HepG2 (cell line): ENCODE measurements around the gene AIFM1. TPM values are rescaled to one million over a fixed set of nuclear protein-coding genes. Genes with fewer than 3 reads are reported as not detected.

Experiments used
- ATAC-seq: fragments of 200-7000 bp; cut with Tn5 transposase; 3 replicates; pipeline ENCODE4 v1.9.1; 2020; ENCODE audit warnings: mild to moderate bottlenecking, moderate library complexity
- BruUV-seq: library from RNA; stranded (reverse); fragments of 400-500 nt; replicated peaks from 2 replicates; lab custom pipeline; 2021; lab: Mats Ljungman, UMichigan
- CTCF ChIA-PET: fragments of 300-600 bp; formaldehyde crosslinking; extraction: SDS; loops from one replicate; lab custom pipeline; 2021; ENCODE audit warnings: low total read pairs, inconsistent platforms, low intra/inter-chr PET ratio; lab: Yijun Ruan, JAX
- POLR2A ChIA-PET: fragments of 350-600 bp; sonication (Branson Sonifier 250); formaldehyde crosslinking; loops from one replicate; lab custom pipeline; 2020; ENCODE audit warnings: antibody characterized with exemption, inconsistent platforms; lab: Yijun Ruan, JAX
- DNase-seq: peaks from one replicate; pipeline ENCODE4 v3.0.0-alpha.2; 2015; ENCODE audit warnings: low spot score
- FAIRE-seq: peaks from 3 replicates; lab custom pipeline; 2011; peaks lifted over from hg19 to GRCh38; lab: Jason Lieb, UNC
- H2AFZ ChIP-seq: one replicate; pipeline ENCODE4 v1.6.1; 2011; ENCODE audit warnings: low read length, inconsistent platforms
- H3K27ac ChIP-seq: fragments of 300-600 bp; 3 replicates; pipeline ENCODE4 v1.8.0; 2011; ENCODE audit warnings: mixed run types, mild to moderate bottlenecking, mixed read lengths, low read length, inconsistent platforms; ENCODE audit not compliant: insufficient read depth; ENCODE audit errors: extremely low read length
- H3K27me3 ChIP-seq, 2 experiments: fragments of 200-600 bp in 1 of 2; 2 replicates in 1 of 2; 3 replicates in 1 of 2; pipeline versions ENCODE4 v1.6.0 to v1.8.0; 2011; ENCODE audit warnings: low read length in 2 of 2, mild to moderate bottlenecking in 2 of 2, moderate library complexity in 2 of 2, inconsistent platforms in 1 of 2; ENCODE audit not compliant: insufficient read depth in 2 of 2, control insufficient read depth in 1 of 2
- H3K36me3 ChIP-seq, 2 experiments: fragments of 200-600 bp in 1 of 2; replicated peaks in 1 of 2; 2 replicates in 1 of 2; 3 replicates in 1 of 2; pipeline versions ENCODE4 v1.5.1 to v1.8.0; 2011; ENCODE audit warnings: low read length in 2 of 2, inconsistent platforms in 1 of 2; ENCODE audit not compliant: insufficient read depth in 2 of 2, control insufficient read depth in 1 of 2
- H3K4me1 ChIP-seq: 2 replicates; pipeline ENCODE4 v1.5.1; 2012; ENCODE audit warnings: low read length, inconsistent platforms; ENCODE audit not compliant: insufficient read depth
- H3K4me2 ChIP-seq: 2 replicates; pipeline ENCODE4 v1.6.0; 2011; ENCODE audit warnings: low read depth, low read length, inconsistent platforms
- H3K4me3 ChIP-seq, 3 experiments: fragments of 200-600 bp in 1 of 3; sonication (generic), shearing (Covaris generic) in 1 of 3; replicated peaks in 1 of 3; 2 replicates each; pipeline ENCODE4 v1.5.1; 2011 to 2016; ENCODE audit warnings: low read length in 3 of 3, inconsistent platforms in 2 of 3, low read depth in 2 of 3, mild to moderate bottlenecking in 2 of 3, control low read depth in 1 of 3, mixed read lengths in 1 of 3; ENCODE audit not compliant: insufficient read depth in 1 of 3
- H3K79me2 ChIP-seq: one replicate; pipeline ENCODE4 v1.6.1; 2011; ENCODE audit warnings: low read length, inconsistent platforms; ENCODE audit not compliant: insufficient read depth
- H3K9ac ChIP-seq: 2 replicates; pipeline ENCODE4 v1.6.0; 2011; ENCODE audit warnings: mild to moderate bottlenecking, low read depth, low read length, inconsistent platforms; ENCODE audit not compliant: insufficient read depth
- H3K9me3 ChIP-seq: 2 replicates; pipeline ENCODE4 v1.5.1; 2012; ENCODE audit warnings: mild to moderate bottlenecking, low read length
- H4K20me1 ChIP-seq: 2 replicates; pipeline ENCODE4 v1.6.0; 2011; ENCODE audit warnings: inconsistent platforms, mild to moderate bottlenecking, low read length, moderate library complexity; ENCODE audit not compliant: insufficient read depth
- AHR ChIP-seq: IDR thresholded peaks from 2 replicates; pipeline ENCODE4 v1.6.1; 2018; ENCODE audit warnings: missing genetic modification reagents, missing compliant biosample characterization
- ARID3A ChIP-seq: IDR thresholded peaks from 2 replicates; pipeline ENCODE4 v1.6.1; 2012; ENCODE audit warnings: low read depth, low read length, improper control_type of control experiment
- CEBPB ChIP-seq: IDR thresholded peaks from 2 replicates; pipeline ENCODE4 v1.6.1; 2011; ENCODE audit warnings: low read depth, low read length, improper control_type of control experiment, borderline replicate concordance
- HMGXB4 ChIP-seq, 2 experiments: sonication (generic) in 1 of 2; formaldehyde crosslinking in 1 of 2; IDR thresholded peaks; 2 replicates each; pipeline versions ENCODE4 v1.4.0 to v1.6.1; 2018 to 2020; ENCODE audit warnings: missing genetic modification reagents in 2 of 2, borderline replicate concordance in 1 of 2, low read depth in 1 of 2, mild to moderate bottlenecking in 1 of 2, missing biosample characterization in 1 of 2
- HNF1B ChIP-seq: sonication (generic); formaldehyde crosslinking; IDR thresholded peaks from 2 replicates; pipeline ENCODE4 v1.5.1; 2020; ENCODE audit warnings: mild to moderate bottlenecking, moderate library complexity, missing genetic modification reagents
- SNAPC2 ChIP-seq: sonication (generic); formaldehyde crosslinking; IDR thresholded peaks from 2 replicates; pipeline ENCODE4 v1.8.1; 2022; ENCODE audit warnings: mild to moderate bottlenecking, missing genetic modification reagents
- ZMAT3 ChIP-seq: sonication (generic); formaldehyde crosslinking; conservative IDR thresholded peaks from 2 replicates; pipeline ENCODE4 v1.7.0; 2021; ENCODE audit warnings: missing genetic modification reagents
- ZUFSP ChIP-seq: sonication (generic); formaldehyde crosslinking; IDR thresholded peaks from 2 replicates; pipeline ENCODE4 v1.9.0; 2021; ENCODE audit warnings: missing genetic modification reagents, mild to moderate bottlenecking, borderline replicate concordance
- WGBS: methylation state at CpG from one replicate; pipeline ENCODE4 v1.1.6; 2017; ENCODE audit warnings: low lambda C conversion rate; 5-methylcytosine and 5-hydroxymethylcytosine counted together
- in situ Hi-C: cut with HindIII; loops from 2 replicates; pipeline ENCODE4 v1.10.0; 2017; ENCODE audit warnings: low pct_unique_long_range_greater_than_20kb; ENCODE audit not compliant: extremely low pct_ligation_motif_present
- intact Hi-C: fragments of 100-400 bp; cut with micrococcal nuclease; formaldehyde crosslinking; loops from one replicate; pipeline ENCODE4 v1.10.0; 2022; ENCODE audit not compliant: unreplicated experiment
- polyA plus RNA-seq, 8 experiments: library from polyadenylated mRNA; depleted of rRNA in 3 of 8; stranded (reverse) in 7 of 8; unstranded in 1 of 8; fragments of >200 nt; fragmentation: Illumina TruSeq in 4 of 8; extraction: Trizol in 4 of 8; gene quantifications; 2 replicates each; pipeline versions ENCODE4 v1.2.1 to v1.2.3, GENCODE V29; 2011 to 2016; ENCODE audit warnings: low read depth in 4 of 8, missing spikeins in 1 of 8, mixed read lengths in 1 of 8; ENCODE audit not compliant: insufficient read depth in 1 of 8
- total RNA-seq, 5 experiments: library from RNA; depleted of rRNA; stranded (reverse); fragments of >200 nt; fragmentation: Illumina TruSeq; extraction: Trizol; gene quantifications; 2 replicates each; pipeline ENCODE4 v1.2.3, GENCODE V29; 2016; ENCODE audit warnings: low read depth in 1 of 5
- TF ChIP-seq, protein P1 (sequence below): IDR thresholded peaks from 2 replicates; pipeline ENCODE4 v1.6.1; 2012; ENCODE audit warnings: low read length, improper control_type of control experiment

The AIFM1 gene
- total and polyA plus RNA-seq, 2 of the 13 experiments (the other 11 are each of a cell fraction or from before 2014, with no cell fraction given) = 42.8 to 46.9 TPM

- TF ChIP-seq HNF1B (CRISPR knock-in tag) (no peak), ARID3A (no peak)
Observed at GRCh38 chrX:130085551-130086446, 79.8 kb downstream of the AIFM1 start (continued).

DNA sequence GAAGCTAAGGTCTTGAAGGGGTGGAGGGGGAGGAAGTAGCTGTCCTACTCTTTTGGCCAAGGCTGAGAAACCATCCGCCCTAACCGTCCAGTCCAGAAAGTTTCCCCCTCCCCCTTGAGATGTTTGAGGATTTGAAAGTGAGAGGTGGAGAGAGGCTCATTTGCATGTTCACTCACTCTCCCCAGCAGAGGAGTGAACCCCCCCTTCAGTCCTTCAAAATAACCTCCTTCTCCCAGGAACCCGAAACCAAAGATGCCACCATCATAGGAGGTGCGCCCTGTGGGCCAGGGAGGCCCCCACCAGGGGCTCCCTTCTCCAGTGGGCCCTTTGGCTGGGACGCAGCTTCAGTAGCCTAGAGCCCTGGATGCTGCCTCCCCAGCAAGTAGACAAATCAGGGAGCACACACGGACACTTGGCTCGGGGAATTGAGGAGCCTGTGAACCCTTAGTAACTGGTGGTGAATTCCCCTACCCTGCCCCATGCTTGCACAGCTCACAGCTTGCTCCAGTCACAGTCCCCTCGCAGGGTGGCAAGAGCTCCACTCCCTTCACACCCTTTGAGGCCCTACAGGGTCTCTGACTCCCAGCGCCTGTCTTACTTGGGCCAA lies 80.9 kb downstream of the AIFM1 start:
- H3K4me3 ChIP-seq = no peak overlapping the region
- H3K36me3 ChIP-seq = no peaks in the 10 kb centered on the region
- no peak overlapping the region for H3K4me2 ChIP-seq
- peaks cover 9% of the 10 kb centered on the region for H3K4me1 ChIP-seq
- no peak overlapping the region for H3K9ac ChIP-seq
- H3K9me3 ChIP-seq = no peaks in the 10 kb centered on the region
- CTCF ChIA-PET = no interaction called here
- intact Hi-C loops = no loop called here
- POLR2A ChIA-PET = no interaction called here
- WGBS = 93% methylated on average over 3 of the region's 9 CpGs
- ATAC-seq (no peak), DNase-seq (no peak), FAIRE-seq (no peak)
- in situ Hi-C loops = loop anchor here (5.0 kb wide), 2 partner anchors 33 to 108 kb away; no protein-coding TSS in a partner anchor
- no peak overlapping the region for H2AFZ ChIP-seq
- no peak overlapping the region for H3K27ac ChIP-seq
- H3K79me2 ChIP-seq = no peaks in the 10 kb centered on the region
- no peaks in the 10 kb centered on the region for H4K20me1 ChIP-seq
- H3K27me3 ChIP-seq = no peaks in the 10 kb centered on the region
- BruUV-seq = no TSS peak
- no peak for TF ChIP-seq SNAPC2
- no peak for TF ChIP-seq CEBPB
- TF ChIP-seq, protein P1, sequence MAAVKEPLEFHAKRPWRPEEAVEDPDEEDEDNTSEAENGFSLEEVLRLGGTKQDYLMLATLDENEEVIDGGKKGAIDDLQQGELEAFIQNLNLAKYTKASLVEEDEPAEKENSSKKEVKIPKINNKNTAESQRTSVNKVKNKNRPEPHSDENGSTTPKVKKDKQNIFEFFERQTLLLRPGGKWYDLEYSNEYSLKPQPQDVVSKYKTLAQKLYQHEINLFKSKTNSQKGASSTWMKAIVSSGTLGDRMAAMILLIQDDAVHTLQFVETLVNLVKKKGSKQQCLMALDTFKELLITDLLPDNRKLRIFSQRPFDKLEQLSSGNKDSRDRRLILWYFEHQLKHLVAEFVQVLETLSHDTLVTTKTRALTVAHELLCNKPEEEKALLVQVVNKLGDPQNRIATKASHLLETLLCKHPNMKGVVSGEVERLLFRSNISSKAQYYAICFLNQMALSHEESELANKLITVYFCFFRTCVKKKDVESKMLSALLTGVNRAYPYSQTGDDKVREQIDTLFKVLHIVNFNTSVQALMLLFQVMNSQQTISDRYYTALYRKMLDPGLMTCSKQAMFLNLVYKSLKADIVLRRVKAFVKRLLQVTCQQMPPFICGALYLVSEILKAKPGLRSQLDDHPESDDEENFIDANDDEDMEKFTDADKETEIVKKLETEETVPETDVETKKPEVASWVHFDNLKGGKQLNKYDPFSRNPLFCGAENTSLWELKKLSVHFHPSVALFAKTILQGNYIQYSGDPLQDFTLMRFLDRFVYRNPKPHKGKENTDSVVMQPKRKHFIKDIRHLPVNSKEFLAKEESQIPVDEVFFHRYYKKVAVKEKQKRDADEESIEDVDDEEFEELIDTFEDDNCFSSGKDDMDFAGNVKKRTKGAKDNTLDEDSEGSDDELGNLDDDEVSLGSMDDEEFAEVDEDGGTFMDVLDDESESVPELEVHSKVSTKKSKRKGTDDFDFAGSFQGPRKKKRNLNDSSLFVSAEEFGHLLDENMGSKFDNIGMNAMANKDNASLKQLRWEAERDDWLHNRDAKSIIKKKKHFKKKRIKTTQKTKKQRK = no peak
- no peak for TF ChIP-seq ZUFSP (CRISPR knock-in tag)
- TF ChIP-seq AHR = no peak
- TF ChIP-seq HMGXB4 (CRISPR knock-in tag; IDR thresholded peaks at IDR 0.05; ENCODE audit: borderline replicate concordance in 1 of 2, low read depth in 1 of 2) = no peak
- TF ChIP-seq ZMAT3 (CRISPR knock-in tag) = no peak
